ENCODE measurements around the gene MDFIC2. TPM values are rescaled to one million over a fixed set of nuclear protein-coding genes. Genes with fewer than 3 reads are reported as not detected.
A peak's percentile ranks its signal among the peaks of the same experiment; 100 is the strongest.

The MDFIC2 gene
- total RNA-seq, 1 experiment from 2014 or later, result not detected

GRCh38 chr3:70248856-70249255 is 63.6 kb downstream of the MDFIC2 start:
- DNase-seq, result no peak
- TF ChIP-seq CTCF (IDR thresholded peaks at IDR 0.05; ENCODE audit: unreplicated experiment), result no peak
- CTCF ChIA-PET, result no interaction called here
- Mint-ChIP-seq H3K4me3 (ENCODE audit: low read depth, unreplicated experiment) (no peak overlapping the region), H3K4me1 (ENCODE audit: low read depth, unreplicated experiment) (peaks cover 40% of the 10 kb centered on the region), H3K36me3 (ENCODE audit: insufficient read depth, unreplicated experiment) (no peaks in the 10 kb centered on the region), H3K27me3 (ENCODE audit: unreplicated experiment) (no peaks in the 10 kb centered on the region), H3K27ac (ENCODE audit: unreplicated experiment) (peak overlapping the region; percentile 52), H3K9me3 (ENCODE audit: low read depth, unreplicated experiment) (no peaks in the 10 kb centered on the region)
- no TSS peak for BruUV-seq (replicated peaks)
- intact Hi-C loops (cut with micrococcal nuclease; ENCODE audit: unreplicated experiment), result no loop called here

- no peaks in the 10 kb centered on the region for H3K27me3 Mint-ChIP-seq (ENCODE audit: unreplicated experiment)
- no peaks in the 10 kb centered on the region for H3K9me3 Mint-ChIP-seq (ENCODE audit: low read depth, unreplicated experiment)
- CTCF ChIA-PET, result no interaction called here
- BruUV-seq (replicated peaks), result no TSS peak
- H3K27ac Mint-ChIP-seq (ENCODE audit: unreplicated experiment), result peak overlapping the region; percentile 32
- peaks cover 40% of the 10 kb centered on the region for H3K4me1 Mint-ChIP-seq (ENCODE audit: low read depth, unreplicated experiment)
- DNase-seq, result no peak
- intact Hi-C loops (cut with micrococcal nuclease; ENCODE audit: unreplicated experiment), result no loop called here
- no peak overlapping the region for H3K4me3 Mint-ChIP-seq (ENCODE audit: low read depth, unreplicated experiment)
- TF ChIP-seq CTCF (IDR thresholded peaks at IDR 0.05; ENCODE audit: unreplicated experiment), result no peak
- no peaks in the 10 kb centered on the region for H3K36me3 Mint-ChIP-seq (ENCODE audit: insufficient read depth, unreplicated experiment)
Observed at GRCh38 chr3:70247955-70248354, 64.5 kb downstream of the MDFIC2 start.

- no peak overlapping the region for H3K27ac Mint-ChIP-seq (ENCODE audit: unreplicated experiment)
- intact Hi-C loops (cut with micrococcal nuclease; ENCODE audit: unreplicated experiment), result no loop called here
- no peak for TF ChIP-seq CTCF (IDR thresholded peaks at IDR 0.05; ENCODE audit: unreplicated experiment)
- no peaks in the 10 kb centered on the region for H3K9me3 Mint-ChIP-seq (ENCODE audit: low read depth, unreplicated experiment)
- no TSS peak for BruUV-seq (replicated peaks)
- no peak overlapping the region for H3K4me3 Mint-ChIP-seq (ENCODE audit: low read depth, unreplicated experiment)
- no peaks in the 10 kb centered on the region for H3K36me3 Mint-ChIP-seq (ENCODE audit: insufficient read depth, unreplicated experiment)
- no peak for DNase-seq
- CTCF ChIA-PET, result interaction anchor here (0.6 kb wide), 1 partner anchor 1033 kb away, joined by 3 read pairs; no protein-coding TSS in a partner anchor
- no peaks in the 10 kb centered on the region for H3K27me3 Mint-ChIP-seq (ENCODE audit: unreplicated experiment)
- peaks cover 28% of the 10 kb centered on the region for H3K4me1 Mint-ChIP-seq (ENCODE audit: low read depth, unreplicated experiment)
Observed at GRCh38 chr3:70245746-70246525, 66.5 kb downstream of the MDFIC2 start.

GRCh38 chr3:70244422-70244821 is 68.0 kb downstream of the MDFIC2 start:
- CTCF ChIA-PET, result no interaction called here
- Mint-ChIP-seq H3K27ac (ENCODE audit: unreplicated experiment) (no peak overlapping the region), H3K27me3 (ENCODE audit: unreplicated experiment) (no peaks in the 10 kb centered on the region), H3K4me3 (ENCODE audit: low read depth, unreplicated experiment) (no peak overlapping the region), H3K4me1 (ENCODE audit: low read depth, unreplicated experiment) (peaks cover 23% of the 10 kb centered on the region), H3K36me3 (ENCODE audit: insufficient read depth, unreplicated experiment) (no peaks in the 10 kb centered on the region), H3K9me3 (ENCODE audit: low read depth, unreplicated experiment) (no peaks in the 10 kb centered on the region)
- no peak for TF ChIP-seq CTCF (IDR thresholded peaks at IDR 0.05; ENCODE audit: unreplicated experiment)
- intact Hi-C loops (cut with micrococcal nuclease; ENCODE audit: unreplicated experiment), result no loop called here
- no peak for DNase-seq
- BruUV-seq (replicated peaks), result no TSS peak
